ENCODE results near the gene CYP17A1. TPM values are rescaled to one million over a fixed set of nuclear protein-coding genes. Genes with fewer than 3 reads are reported as not detected.

Gene CYP17A1
- total RNA-seq, 6 experiments from 2014 or later, result not detected

DNA sequence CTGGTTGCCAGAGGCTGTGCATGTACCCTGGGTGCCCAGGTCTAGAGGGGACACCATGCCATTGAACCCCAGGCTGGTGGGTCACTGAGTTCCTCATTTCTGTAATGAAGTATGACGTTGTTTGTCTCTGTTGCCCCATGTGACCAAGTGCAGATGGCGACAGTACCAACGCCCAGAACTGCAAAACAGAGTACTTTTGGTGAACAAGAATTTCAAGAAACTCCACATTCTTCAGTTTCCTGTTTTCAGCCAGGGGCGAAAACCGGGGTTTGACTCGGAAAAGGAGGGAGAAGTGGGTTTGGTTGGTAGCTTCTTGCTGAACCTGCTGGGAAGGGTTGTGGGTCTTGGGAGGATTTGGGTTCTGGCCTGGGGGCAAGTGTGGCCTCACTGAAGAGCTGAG lies 18.2 kb downstream of the CYP17A1 start:
- TF ChIP-seq, protein P1, sequence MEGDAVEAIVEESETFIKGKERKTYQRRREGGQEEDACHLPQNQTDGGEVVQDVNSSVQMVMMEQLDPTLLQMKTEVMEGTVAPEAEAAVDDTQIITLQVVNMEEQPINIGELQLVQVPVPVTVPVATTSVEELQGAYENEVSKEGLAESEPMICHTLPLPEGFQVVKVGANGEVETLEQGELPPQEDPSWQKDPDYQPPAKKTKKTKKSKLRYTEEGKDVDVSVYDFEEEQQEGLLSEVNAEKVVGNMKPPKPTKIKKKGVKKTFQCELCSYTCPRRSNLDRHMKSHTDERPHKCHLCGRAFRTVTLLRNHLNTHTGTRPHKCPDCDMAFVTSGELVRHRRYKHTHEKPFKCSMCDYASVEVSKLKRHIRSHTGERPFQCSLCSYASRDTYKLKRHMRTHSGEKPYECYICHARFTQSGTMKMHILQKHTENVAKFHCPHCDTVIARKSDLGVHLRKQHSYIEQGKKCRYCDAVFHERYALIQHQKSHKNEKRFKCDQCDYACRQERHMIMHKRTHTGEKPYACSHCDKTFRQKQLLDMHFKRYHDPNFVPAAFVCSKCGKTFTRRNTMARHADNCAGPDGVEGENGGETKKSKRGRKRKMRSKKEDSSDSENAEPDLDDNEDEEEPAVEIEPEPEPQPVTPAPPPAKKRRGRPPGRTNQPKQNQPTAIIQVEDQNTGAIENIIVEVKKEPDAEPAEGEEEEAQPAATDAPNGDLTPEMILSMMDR (IDR thresholded peaks at IDR 0.05), result no peak
- Mint-ChIP-seq H3K27me3 (ENCODE audit: insufficient read depth) (peaks cover 9% of the 10 kb centered on the region; the same call in 1 of the 2 replicates), H3K27ac (no peak overlapping the region), H3K9me3 (no peaks in the 10 kb centered on the region), H3K4me3 (no peak overlapping the region), H3K4me1 (ENCODE audit: low read depth) (peaks cover 17% of the 10 kb centered on the region), H3K36me3 (ENCODE audit: low read depth) (peaks cover 9% of the 10 kb centered on the region)
- no peak for DNase-seq

DNA sequence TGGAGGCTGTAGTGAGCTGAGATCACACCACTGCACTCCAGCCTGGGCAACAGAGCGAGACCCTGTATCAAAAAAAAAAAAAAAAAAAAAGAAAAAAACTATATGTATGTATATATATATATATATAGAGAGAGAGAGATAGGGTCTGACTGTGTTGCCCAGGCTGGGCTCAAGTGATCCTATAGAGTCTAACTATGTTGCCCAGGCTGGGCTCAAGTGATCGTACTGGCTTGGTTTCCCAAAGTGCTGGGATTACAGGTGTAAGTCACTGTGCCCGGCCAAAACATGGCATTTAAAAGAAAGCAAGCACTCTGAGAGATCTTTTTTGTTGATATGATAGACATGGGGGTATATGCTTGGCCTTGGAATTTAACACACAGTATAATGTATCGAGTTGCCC lies 20.0 kb downstream of the CYP17A1 start:
- TF ChIP-seq, protein P1 (IDR thresholded peaks at IDR 0.05), result no peak
- peaks cover 20% of the 10 kb centered on the region for H3K36me3 Mint-ChIP-seq (ENCODE audit: low read depth)
- H3K4me3 Mint-ChIP-seq, result no peak overlapping the region
- no peak for DNase-seq
- peaks cover 17% of the 10 kb centered on the region for H3K4me1 Mint-ChIP-seq (ENCODE audit: low read depth)
- peaks cover 3% of the 10 kb centered on the region; the same call in 1 of the 2 replicates for H3K27me3 Mint-ChIP-seq (ENCODE audit: insufficient read depth)
- H3K9me3 Mint-ChIP-seq, result no peaks in the 10 kb centered on the region
- H3K27ac Mint-ChIP-seq, result peak overlapping the region; percentile 45

DNA sequence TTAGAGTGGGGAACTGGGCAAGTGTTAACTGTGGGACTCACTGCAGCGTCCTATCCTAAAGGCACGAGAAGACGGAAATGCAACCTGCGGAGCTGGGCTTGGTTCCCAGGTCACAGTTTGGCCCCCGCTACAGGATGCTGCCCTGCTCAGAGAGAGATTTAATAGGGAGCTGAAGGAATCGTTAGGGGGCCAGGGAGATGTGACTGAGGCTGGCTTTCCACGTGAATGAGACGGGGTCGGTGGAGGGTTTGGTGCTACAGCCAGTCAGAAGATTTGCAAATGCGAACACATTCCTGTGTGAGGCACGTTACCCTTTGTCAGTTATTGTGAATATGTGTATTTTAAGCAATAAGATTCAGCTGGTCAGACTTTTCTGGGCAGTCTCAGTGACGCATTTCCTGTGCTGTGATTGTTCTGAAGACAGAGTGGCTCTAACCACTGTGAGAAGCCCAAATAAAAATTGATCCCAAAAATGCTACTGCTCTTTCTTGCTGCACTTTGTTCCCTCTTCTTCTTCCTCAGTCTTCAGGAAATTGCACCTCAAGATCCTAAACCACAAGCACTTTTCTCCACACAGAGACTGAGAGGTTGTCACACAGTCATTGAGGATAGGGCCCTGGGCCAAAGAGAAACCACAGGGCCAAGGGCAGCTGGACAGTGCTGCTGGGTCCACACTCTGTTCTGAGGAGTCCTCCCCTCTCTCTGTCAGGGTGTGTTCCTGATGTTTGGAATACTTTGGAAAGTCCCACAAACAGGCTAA lies 21.2 kb downstream of the CYP17A1 start:
- Mint-ChIP-seq H3K27me3 (ENCODE audit: insufficient read depth) (peaks cover 3% of the 10 kb centered on the region), H3K27ac (peak overlapping the region; percentile 93), H3K4me3 (peak overlapping the region; percentile 18; the same call in 1 of the 2 replicates), H3K4me1 (ENCODE audit: low read depth) (peaks cover 17% of the 10 kb centered on the region), H3K36me3 (ENCODE audit: low read depth) (peaks cover 20% of the 10 kb centered on the region), H3K9me3 (no peaks in the 10 kb centered on the region)
- TF ChIP-seq, protein P1 (IDR thresholded peaks at IDR 0.05), result no peak
- DNase-seq, result peak; percentile 57

DNA sequence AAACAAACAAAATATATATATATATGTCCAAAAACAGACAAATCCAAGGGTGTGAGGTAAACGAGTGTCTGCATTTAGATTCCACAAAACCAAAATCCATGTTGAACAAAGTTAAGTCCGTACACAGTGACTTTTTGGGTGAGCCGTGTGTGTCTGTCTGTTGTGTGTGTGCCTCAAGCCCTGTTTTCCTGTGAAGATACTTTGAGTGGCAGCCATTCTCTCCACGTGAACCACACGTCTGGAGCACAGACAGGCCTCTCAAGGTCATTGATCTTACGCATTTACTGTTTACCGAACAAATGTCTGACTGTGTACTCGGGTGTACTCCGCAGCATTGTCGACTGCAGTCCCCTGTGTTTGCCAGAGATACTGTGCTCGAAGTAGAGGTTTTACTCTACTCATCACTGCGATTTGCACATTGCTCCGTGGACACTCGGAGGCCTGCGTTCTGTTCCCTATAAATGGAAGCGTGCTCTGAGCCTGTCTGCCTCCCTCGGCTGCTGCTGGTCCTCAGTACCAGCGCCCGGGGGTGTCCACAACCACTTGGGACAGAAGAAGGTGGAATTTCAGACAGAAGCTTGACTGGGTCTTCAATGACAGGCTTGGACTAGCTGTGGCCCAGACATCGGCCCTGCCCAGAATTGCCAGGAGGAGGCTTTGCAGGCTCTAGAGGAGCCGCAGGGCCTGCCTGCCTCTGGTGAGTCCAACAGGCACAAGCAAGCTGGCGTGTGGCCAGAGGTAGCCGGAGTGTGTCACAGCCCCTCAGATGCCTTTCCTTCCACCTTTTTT lies 22.1 kb downstream of the CYP17A1 start:
- Mint-ChIP-seq H3K4me3 (no peak overlapping the region; the same call in 1 of the 2 replicates), H3K9me3 (no peaks in the 10 kb centered on the region), H3K36me3 (ENCODE audit: low read depth) (peaks cover 20% of the 10 kb centered on the region), H3K27me3 (ENCODE audit: insufficient read depth) (peaks cover 3% of the 10 kb centered on the region), H3K4me1 (ENCODE audit: low read depth) (peaks cover 17% of the 10 kb centered on the region), H3K27ac (peak overlapping the region; percentile 93)
- TF ChIP-seq, protein P1 (IDR thresholded peaks at IDR 0.05), result no peak
- DNase-seq, result no peak

DNA sequence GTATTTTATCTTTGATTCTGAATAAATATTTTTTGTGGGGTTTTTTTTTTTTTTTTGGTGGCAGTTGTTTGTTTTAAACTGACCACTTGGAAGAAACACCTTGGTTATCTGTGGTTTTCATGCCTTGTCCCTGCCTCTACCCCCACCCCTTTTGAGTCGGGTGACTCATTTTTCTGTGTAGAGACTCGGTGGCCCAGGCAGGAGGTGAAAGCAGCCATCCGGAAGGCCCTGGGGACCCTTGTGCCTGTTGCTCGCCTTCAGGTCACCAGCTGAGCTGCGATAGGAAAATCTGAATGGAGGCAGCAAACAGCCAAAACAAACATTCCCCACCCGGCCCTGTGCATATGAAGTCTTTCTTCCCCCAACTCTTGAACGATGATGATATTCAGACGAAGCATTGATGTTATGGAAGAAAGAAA lies 22.8 kb downstream of the CYP17A1 start:
- H3K27me3 Mint-ChIP-seq (ENCODE audit: insufficient read depth), result peaks cover 3% of the 10 kb centered on the region
- peaks cover 21% of the 10 kb centered on the region for H3K4me1 Mint-ChIP-seq (ENCODE audit: low read depth)
- H3K4me3 Mint-ChIP-seq, result no peak overlapping the region
- H3K27ac Mint-ChIP-seq, result 0 out of 2 replicates have a peak overlapping the region, but pooled peaks have one; percentile 21
- TF ChIP-seq, protein P1 (IDR thresholded peaks at IDR 0.05), result no peak
- DNase-seq, result no peak
- H3K36me3 Mint-ChIP-seq (ENCODE audit: low read depth), result peaks cover 24% of the 10 kb centered on the region
- H3K9me3 Mint-ChIP-seq, result no peaks in the 10 kb centered on the region

All from HFFc6 (cell line).